GM19099 (cell line): ENCODE results near the gene CLK1.

Experiments used
- POLR2A ChIP-seq: IDR thresholded peaks from 3 replicates; pipeline ENCODE4 v1.6.1; 2011; ENCODE audit warnings: low read depth; ENCODE audit not compliant: insufficient read length; ENCODE audit errors: extremely low read depth

The CLK1 gene

GRCh38 chr2:200828572-200829257 is 35.7 kb downstream of the CLK1 start:
- TF ChIP-seq POLR2A, result no peak

GRCh38 chr2:200828104-200828503 is 36.4 kb downstream of the CLK1 start:
- no peak for TF ChIP-seq POLR2A

GRCh38 chr2:200821686-200822245 is 42.7 kb downstream of the CLK1 start:
- TF ChIP-seq POLR2A, result no peak

- TF ChIP-seq POLR2A, result no peak
These were observed 43.8 kb downstream of the CLK1 start for GRCh38 chr2:200820573-200821234.

GRCh38 chr2:200814917-200815316 is 49.5 kb downstream of the CLK1 start:
- TF ChIP-seq POLR2A, result no peak

- no peak for TF ChIP-seq POLR2A
These were observed 50.1 kb downstream of the CLK1 start for GRCh38 chr2:200814276-200814815.

- no peak for TF ChIP-seq POLR2A
These were observed 52.1 kb downstream of the CLK1 start for GRCh38 chr2:200812122-200813022.

- TF ChIP-seq POLR2A, result peak; percentile 94
These were observed 52.9 kb downstream of the CLK1 start, which contains the start of gene BZW1 for GRCh38 chr2:200811333-200812121. TSS of gene BZW1 (plus strand) at chr2:200811910. CDS start at chr2:200813218, 1,308 bp downstream.

GRCh38 chr2:200810998-200811332 is 53.5 kb downstream of the CLK1 start:
- no peak for TF ChIP-seq POLR2A

GRCh38 chr2:200810252-200810997 is 54.0 kb downstream of the CLK1 start:
- no peak for TF ChIP-seq POLR2A

GRCh38 chr2:200809506-200810251 is 54.8 kb downstream of the CLK1 start:
- TF ChIP-seq POLR2A, result no peak
